Peyer's patch (tissue), 4 donors: ENCODE measurements around the gene NMRK2. TPM values are rescaled to one million over a fixed set of nuclear protein-coding genes. Genes with fewer than 3 reads are reported as not detected.

ENCODE experiments used
- DNase-seq, 3 donors: peaks; one replicate each; pipeline ENCODE4 v3.0.0-alpha.2; 2017 to 2019
- H3K27ac ChIP-seq, 4 donors: fragments of 200-600 bp; sonication (generic); one replicate each; pipeline ENCODE4 v1.5.1; 2016 to 2019
- H3K27me3 ChIP-seq, 2 donors: fragments of 200-600 bp; sonication (generic); one replicate each; pipeline ENCODE4 v1.5.1; 2019
- H3K36me3 ChIP-seq, 3 donors: fragments of 200-600 bp; sonication (generic); one replicate each; pipeline ENCODE4 v1.5.1; 2016 to 2019
- H3K4me1 ChIP-seq, 4 donors: fragments of 200-600 bp; sonication (generic); one replicate each; pipeline ENCODE4 v1.5.1; 2016 to 2019
- H3K4me3 ChIP-seq, 4 donors: fragments of 200-600 bp; sonication (generic); 1 replicate in 3 of 4; 2 replicates in 1 of 4; pipeline ENCODE4 v1.5.1; 2016 to 2019; ENCODE audit warnings: mild to moderate bottlenecking in 1 of 4
- H3K9me3 ChIP-seq, 4 donors: fragments of 200-600 bp; sonication (generic); one replicate each; pipeline ENCODE4 v1.5.1; 2016 to 2019; ENCODE audit warnings: mild to moderate bottlenecking in 1 of 4
- CTCF ChIP-seq, 6 experiments: fragments of 450-650 bp in 4 of 6; fragments of 200-600 bp in 2 of 6; sonication (generic) in 1 of 6; IDR thresholded peaks; one replicate each; pipeline ENCODE4 v1.5.1; 2017 to 2019; ENCODE audit warnings: antibody characterized with exemption in 6 of 6, mild to moderate bottlenecking in 3 of 6, moderate library complexity in 1 of 6
- POLR2A ChIP-seq, 2 donors: fragments of 450-650 bp; IDR thresholded peaks; one replicate each; pipeline ENCODE4 v1.5.1; 2017; ENCODE audit warnings: antibody characterized with exemption in 2 of 2, mild to moderate bottlenecking in 2 of 2, moderate library complexity in 2 of 2
- total RNA-seq, 4 donors: library from RNA; depleted of rRNA; stranded (reverse); fragments of >200 nt; gene quantifications; one replicate each; pipeline ENCODE4 v1.1.0, GENCODE V29; 2016

Gene NMRK2
- total RNA-seq, 4 donors from 2014 or later = not detected

DNA sequence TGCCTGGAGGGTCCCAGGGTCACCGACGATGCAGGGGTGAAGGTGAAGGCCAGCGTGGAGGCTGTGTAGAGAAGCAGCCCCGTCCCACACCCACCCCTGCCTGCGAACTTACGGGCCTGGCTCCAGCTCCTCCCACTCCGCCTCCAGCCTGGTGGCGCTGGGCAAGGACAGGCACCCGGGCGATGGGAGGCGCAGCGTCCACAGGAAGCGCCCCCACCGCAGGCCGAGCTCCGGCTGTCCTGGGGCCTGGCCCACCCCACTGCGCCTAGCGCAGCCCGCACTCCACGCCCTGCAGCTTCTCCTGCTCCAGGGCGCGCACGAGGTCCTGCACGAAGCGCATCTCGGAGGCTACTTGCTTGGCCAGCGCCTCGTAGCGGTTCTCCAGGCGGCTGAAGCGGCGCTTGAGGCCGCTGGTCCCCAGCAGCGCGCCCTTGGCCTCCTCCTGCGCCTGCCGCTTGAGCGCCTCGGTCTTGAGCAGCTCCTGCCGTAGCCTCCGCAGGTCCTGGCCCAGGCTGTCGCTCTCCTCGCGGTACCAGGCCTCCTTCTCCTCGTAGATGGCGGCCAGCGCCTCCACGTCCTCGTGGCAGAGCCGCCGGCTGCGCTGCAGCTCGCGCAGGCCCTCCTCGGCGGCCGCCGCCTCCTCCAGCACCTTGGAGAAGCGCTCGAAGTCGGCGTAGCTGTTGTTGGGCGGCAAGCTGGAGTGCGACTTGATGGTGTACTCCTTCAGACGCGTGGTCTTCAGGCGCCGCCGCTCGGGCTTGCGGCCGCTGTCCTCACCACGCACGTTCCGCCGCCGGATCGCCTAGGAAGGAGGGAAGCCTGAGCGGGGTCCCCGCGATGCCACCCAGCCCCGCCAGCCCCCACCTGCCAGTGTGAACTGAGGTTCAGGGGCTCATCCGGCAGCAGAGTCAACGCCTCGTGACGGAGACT is 26.2 kb downstream of the NMRK2 start:
- DNase-seq = no peak
- Histone ChIP-seq H3K27me3 (no peaks in the 10 kb centered on the region), H3K4me3 (no peak overlapping the region), H3K27ac (no peak overlapping the region), H3K36me3 (peaks cover 0 to 75% (median 0%) of the 10 kb centered on the region in 3 donors), H3K9me3 (no peaks in the 10 kb centered on the region), H3K4me1 (no peaks in the 10 kb centered on the region)
- no peak for TF ChIP-seq CTCF (IDR thresholded peaks at IDR 0.05)
- no peak for TF ChIP-seq POLR2A (IDR thresholded peaks at IDR 0.05)

DNA sequence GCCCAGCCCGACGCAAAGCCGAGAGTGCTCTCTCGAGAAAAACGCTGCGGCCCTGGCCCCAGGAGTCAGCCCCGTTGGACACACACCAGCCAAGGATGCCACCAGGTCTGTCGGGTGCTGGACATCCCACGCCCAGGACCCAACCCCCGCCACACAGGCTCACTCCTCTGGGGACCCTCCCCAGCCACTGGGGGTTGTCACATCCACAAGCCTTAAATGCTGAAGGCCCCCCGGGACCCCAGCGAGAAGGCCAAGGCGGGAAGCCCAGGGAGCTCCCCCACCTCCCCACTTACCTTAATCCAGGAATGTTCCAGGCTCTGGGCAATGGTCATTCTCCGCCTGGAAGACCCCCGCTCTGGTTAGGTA is 26.9 kb downstream of the NMRK2 start:
- no peaks in the 10 kb centered on the region for H3K9me3 ChIP-seq
- H3K36me3 ChIP-seq = peaks cover 0 to 81% (median 0%) of the 10 kb centered on the region in 3 donors
- no peak overlapping the region for H3K4me3 ChIP-seq
- no peak for TF ChIP-seq CTCF (IDR thresholded peaks at IDR 0.05)
- no peak for TF ChIP-seq POLR2A (IDR thresholded peaks at IDR 0.05)
- H3K27ac ChIP-seq = no peak overlapping the region
- no peaks in the 10 kb centered on the region for H3K27me3 ChIP-seq
- DNase-seq = no peak
- no peaks in the 10 kb centered on the region for H3K4me1 ChIP-seq

DNA sequence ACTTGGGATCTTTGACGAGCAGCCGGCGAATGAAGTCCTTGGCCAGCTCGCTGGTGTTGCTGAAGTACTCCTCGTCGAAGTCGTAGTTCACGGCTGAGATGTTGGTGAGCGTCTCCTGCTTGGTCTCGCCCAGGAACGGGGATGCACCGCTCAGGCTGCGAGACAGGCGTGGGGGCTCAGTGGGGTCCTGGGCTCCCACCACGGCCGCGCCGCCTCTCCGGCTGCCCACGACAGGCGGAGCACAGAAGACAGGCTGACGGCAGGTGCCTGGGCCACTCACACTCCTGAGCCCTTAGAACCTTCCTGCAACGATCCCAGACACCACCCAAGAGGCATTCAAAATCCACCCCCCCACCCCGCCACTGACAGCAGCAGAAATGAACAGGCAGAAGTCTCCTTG is 28.1 kb downstream of the NMRK2 start:
- no peak for DNase-seq
- H3K4me3 ChIP-seq = no peak overlapping the region
- no peak overlapping the region for H3K27ac ChIP-seq
- peaks cover 0 to 82% (median 0%) of the 10 kb centered on the region in 3 donors for H3K36me3 ChIP-seq
- no peaks in the 10 kb centered on the region for H3K9me3 ChIP-seq
- TF ChIP-seq CTCF (IDR thresholded peaks at IDR 0.05) (no peak), POLR2A (IDR thresholded peaks at IDR 0.05) (no peak)
- no peaks in the 10 kb centered on the region for H3K27me3 ChIP-seq
- H3K4me1 ChIP-seq = peaks cover 0 to 11% (median 0%) of the 10 kb centered on the region in 4 donors

DNA sequence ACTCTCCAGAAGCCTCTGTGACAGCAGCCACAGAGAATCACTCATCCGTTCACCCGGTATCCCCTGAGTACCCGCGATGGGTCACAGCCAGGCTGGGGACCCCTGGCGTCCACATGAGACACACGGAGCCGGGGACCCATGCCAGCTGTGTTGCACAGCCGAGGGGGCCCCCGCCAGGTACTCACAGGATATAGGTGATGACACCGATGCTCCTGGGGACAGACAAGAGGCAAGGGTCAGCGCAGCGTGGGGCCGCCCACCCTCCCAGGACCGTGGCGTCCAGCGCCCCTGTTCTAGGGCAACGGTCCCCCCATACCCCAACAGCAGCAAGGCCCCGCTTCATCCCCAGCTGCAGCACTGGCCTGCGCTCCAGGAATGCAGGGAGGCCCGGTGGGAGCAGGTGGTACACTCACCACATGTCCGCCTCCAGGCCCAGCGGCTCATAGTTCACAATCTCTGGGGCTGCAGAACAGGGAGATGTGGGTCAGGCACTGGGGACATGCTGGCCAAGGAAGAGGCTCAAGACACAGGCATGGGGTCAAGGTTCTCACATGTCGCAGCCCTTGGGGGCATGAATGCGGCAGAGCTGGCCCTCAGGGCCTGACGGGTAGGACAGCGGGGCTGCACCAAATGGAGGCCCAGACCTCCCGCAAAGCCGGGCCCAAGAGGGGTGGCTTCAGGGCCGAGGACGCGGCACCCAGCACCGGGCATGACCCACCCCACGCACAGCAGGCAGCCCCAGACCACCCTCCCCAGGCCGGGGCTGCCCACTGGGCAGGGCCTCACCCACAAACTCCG is 30.8 kb downstream of the NMRK2 start:
- H3K4me1 ChIP-seq = peaks cover 0 to 35% (median 0%) of the 10 kb centered on the region in 4 donors
- no peak for DNase-seq
- no peaks in the 10 kb centered on the region for H3K27me3 ChIP-seq
- no peak overlapping the region for H3K4me3 ChIP-seq
- H3K9me3 ChIP-seq = no peaks in the 10 kb centered on the region
- H3K36me3 ChIP-seq = peaks cover 0 to 77% (median 0%) of the 10 kb centered on the region in 3 donors
- H3K27ac ChIP-seq = no peak overlapping the region
- no peak for TF ChIP-seq CTCF (IDR thresholded peaks at IDR 0.05)
- no peak for TF ChIP-seq POLR2A (IDR thresholded peaks at IDR 0.05)

GRCh38 chr19:3964256-3965194 is 31.7 kb downstream of the NMRK2 start:
- H3K27me3 ChIP-seq = no peaks in the 10 kb centered on the region
- no peak for DNase-seq
- H3K36me3 ChIP-seq = peaks cover 0 to 73% (median 0%) of the 10 kb centered on the region in 3 donors
- no peaks in the 10 kb centered on the region for H3K9me3 ChIP-seq
- H3K4me3 ChIP-seq = no peak overlapping the region
- no peak overlapping the region for H3K27ac ChIP-seq
- no peak for TF ChIP-seq POLR2A (IDR thresholded peaks at IDR 0.05)
- TF ChIP-seq CTCF (IDR thresholded peaks at IDR 0.05) = no peak
- peaks cover 0 to 43% (median 3%) of the 10 kb centered on the region in 4 donors for H3K4me1 ChIP-seq
